Inflammatory macrophage treated with lipopolysaccharide for 4 hours (primary cell): ENCODE data around the gene WDR90.

Source experiments
- DNase-seq: peaks from one replicate; pipeline ENCODE4 v3.0.0-alpha.2; 2020

The WDR90 gene

GRCh38 chr16:692356-693108 is 43.4 kb downstream of the WDR90 start:
- no peak for DNase-seq

- DNase-seq = no peak
Observed at GRCh38 chr16:693364-693763, 44.2 kb downstream of the WDR90 start.

GRCh38 chr16:693766-694165 is 44.6 kb downstream of the WDR90 start:
- DNase-seq = no peak

GRCh38 chr16:694187-694862 is 45.2 kb downstream of the WDR90 start:
- DNase-seq = no peak

- DNase-seq = no peak
Observed at GRCh38 chr16:694863-695354, 45.7 kb downstream of the WDR90 start.

GRCh38 chr16:695355-696089 is 46.4 kb downstream of the WDR90 start:
- no peak for DNase-seq

GRCh38 chr16:698911-699671 is 49.9 kb downstream of the WDR90 start:
- DNase-seq = no peak

- DNase-seq = no peak
Observed at GRCh38 chr16:700684-701584, 51.8 kb downstream of the WDR90 start.

- DNase-seq = no peak
Observed at GRCh38 chr16:702341-702740, 53.2 kb downstream of the WDR90 start.

- DNase-seq = no peak
Observed at GRCh38 chr16:703406-703805, 54.2 kb downstream of the WDR90 start.

- DNase-seq = no peak
Observed at GRCh38 chr16:704047-704446, 54.9 kb downstream of the WDR90 start.

- no peak for DNase-seq
Observed at GRCh38 chr16:704552-705380, 55.6 kb downstream of the WDR90 start.

- DNase-seq = no peak
Observed at GRCh38 chr16:705431-706188, 56.4 kb downstream of the WDR90 start, which contains the start of gene FBXL16. FBXL16 (minus strand) TSS chr16:705801; CDS start chr16:697405, 8,396 bp downstream.

GRCh38 chr16:706189-707061 is 57.3 kb downstream of the WDR90 start:
- DNase-seq = no peak

- no peak for DNase-seq
Observed at GRCh38 chr16:707062-707538, 57.9 kb downstream of the WDR90 start.

GRCh38 chr16:708019-708418 is 58.9 kb downstream of the WDR90 start:
- DNase-seq = no peak

GRCh38 chr16:708959-709358 is 59.8 kb downstream of the WDR90 start:
- DNase-seq = no peak

GRCh38 chr16:709566-710499 is 60.7 kb downstream of the WDR90 start:
- DNase-seq = no peak
